H1 (cell line): ENCODE measurements around the gene ABHD2. TPM values are rescaled to one million over a fixed set of nuclear protein-coding genes. Genes with fewer than 3 reads are reported as not detected.

Source experiments
- CTCF ChIA-PET: fragments of 300-600 bp; sonication (Branson Sonifier 250); formaldehyde crosslinking; loops from one replicate; lab custom pipeline; 2021; ENCODE audit not compliant: partially characterized antibody; lab: Charles Lee
- POLR2A ChIA-PET: fragments of 300-600 bp; sonication (Branson Sonifier 250); formaldehyde crosslinking; loops from one replicate; lab custom pipeline; 2021; ENCODE audit warnings: inconsistent platforms; ENCODE audit not compliant: partially characterized antibody; lab: Charles Lee
- DNase-seq, 2 experiments: peaks; one replicate each; pipeline versions ENCODE4 v3.0.0 to v3.0.0-alpha.2; 2010 to 2022; ENCODE audit warnings: low spot score in 2 of 2, low read depth in 1 of 2, mixed read lengths in 1 of 2
- FAIRE-seq: peaks from 2 replicates; lab custom pipeline; 2011; peaks lifted over from hg19 to GRCh38; lab: Jason Lieb, UNC
- H2AFZ ChIP-seq: 2 replicates; pipeline ENCODE4 v1.8.1; 2012; ENCODE audit warnings: low read length, inconsistent platforms
- H2AK5ac ChIP-seq: 2 replicates; pipeline ENCODE4 v1.6.1; 2013; ENCODE audit warnings: low read depth, low read length
- H2BK120ac ChIP-seq: replicated peaks from 2 replicates; pipeline ENCODE3; 2013; ENCODE audit warnings: low read depth, low read length, inconsistent platforms
- H2BK12ac ChIP-seq: 2 replicates; pipeline ENCODE4 v1.6.1; 2013; ENCODE audit warnings: low read depth, low read length
- H2BK15ac ChIP-seq: 2 replicates; pipeline ENCODE4 v1.6.1; 2013; ENCODE audit warnings: low read length
- H2BK20ac ChIP-seq: 2 replicates; pipeline ENCODE4 v1.6.1; 2013; ENCODE audit warnings: low read length
- H2BK5ac ChIP-seq: 2 replicates; pipeline ENCODE4 v1.6.1; 2013; ENCODE audit warnings: low read depth, low read length
- H3K14ac ChIP-seq: 2 replicates; pipeline ENCODE4 v1.6.1; 2013; ENCODE audit warnings: inconsistent platforms; ENCODE audit not compliant: insufficient read length
- H3K18ac ChIP-seq: 2 replicates; pipeline ENCODE4 v1.6.1; 2013; ENCODE audit warnings: low read length; ENCODE audit errors: extremely low read depth
- H3K23ac ChIP-seq: 2 replicates; pipeline ENCODE4 v1.6.1; 2013; ENCODE audit warnings: inconsistent platforms; ENCODE audit not compliant: insufficient read length
- H3K23me2 ChIP-seq: 2 replicates; pipeline ENCODE4 v1.6.1; 2013; ENCODE audit warnings: low read depth, low read length
- H3K27ac ChIP-seq: 2 replicates; pipeline ENCODE4 v1.6.1; 2011; ENCODE audit warnings: low read depth, low read length, inconsistent platforms
- H3K27me3 ChIP-seq, 4 experiments: replicated peaks in 1 of 4; 1 replicate in 1 of 4; 2 replicates in 3 of 4; pipeline versions ENCODE4 v1.6.1 to v1.8.1; 2011 to 2013; ENCODE audit warnings: low read length in 3 of 4, mild to moderate bottlenecking in 3 of 4, inconsistent platforms in 2 of 4, mixed read lengths in 2 of 4, moderate library complexity in 1 of 4; ENCODE audit not compliant: control insufficient read depth in 3 of 4, insufficient read depth in 3 of 4; ENCODE audit errors: extremely low read depth in 1 of 4
- H3K36me3 ChIP-seq, 4 experiments: 2 replicates each; pipeline versions ENCODE4 v1.6.1 to v1.8.1; 2011 to 2013; ENCODE audit warnings: mild to moderate bottlenecking in 4 of 4, low read length in 3 of 4, moderate library complexity in 2 of 4, control low read depth in 1 of 4, inconsistent platforms in 1 of 4; ENCODE audit not compliant: insufficient read depth in 4 of 4, control insufficient read depth in 2 of 4
- H3K4ac ChIP-seq: replicated peaks from 2 replicates; pipeline ENCODE3; 2013; ENCODE audit warnings: low read length, low read depth, mixed read lengths, inconsistent platforms; ENCODE audit not compliant: insufficient read length
- H3K4me1 ChIP-seq, 4 experiments: replicated peaks in 1 of 4; 1 replicate in 1 of 4; 2 replicates in 3 of 4; pipeline versions ENCODE4 v1.6.1 to v1.8.1; 2011 to 2013; ENCODE audit warnings: low read length in 3 of 4, inconsistent platforms in 2 of 4, mixed read lengths in 1 of 4; ENCODE audit not compliant: insufficient read depth in 4 of 4, control insufficient read depth in 3 of 4
- H3K4me2 ChIP-seq, 2 experiments: 2 replicates each; pipeline versions ENCODE4 v1.6.1 to v1.8.1; 2011 to 2013; ENCODE audit warnings: low read depth in 2 of 2, low read length in 2 of 2, control low read depth in 1 of 2, inconsistent platforms in 1 of 2, mild to moderate bottlenecking in 1 of 2; ENCODE audit not compliant: insufficient read depth in 1 of 2
- H3K4me3 ChIP-seq, 4 experiments: fragments of 200-600, 300-600 bp in 1 of 4; sonication (generic), shearing (Covaris generic), sonication (Bioruptor Twin) in 1 of 4; 2 replicates each; pipeline versions ENCODE4 v1.5.1 to v1.8.1; 2011 to 2016; ENCODE audit warnings: low read length in 4 of 4, low read depth in 3 of 4, control low read depth in 2 of 4, inconsistent platforms in 2 of 4, mild to moderate bottlenecking in 2 of 4, mixed read lengths in 1 of 4, moderate library complexity in 1 of 4; ENCODE audit not compliant: insufficient read depth in 2 of 4; ENCODE audit errors: extremely low read depth in 1 of 4
- H3K56ac ChIP-seq: replicated peaks from 2 replicates; pipeline ENCODE3; 2013; ENCODE audit warnings: low read depth, mild to moderate bottlenecking, mixed read lengths, low read length, inconsistent platforms; ENCODE audit not compliant: insufficient read length
- H3K79me1 ChIP-seq: 2 replicates; pipeline ENCODE4 v1.6.1; 2013; ENCODE audit warnings: low read depth, low read length, control low read depth
- H3K79me2 ChIP-seq, 2 experiments: 2 replicates each; pipeline versions ENCODE4 v1.6.1 to v1.8.1; 2012 to 2013; ENCODE audit warnings: low read length in 2 of 2, mild to moderate bottlenecking in 2 of 2, inconsistent platforms in 1 of 2; ENCODE audit not compliant: insufficient read depth in 2 of 2, control insufficient read depth in 1 of 2
- H3K9ac ChIP-seq, 4 experiments: replicated peaks in 1 of 4; 1 replicate in 1 of 4; 2 replicates in 3 of 4; pipeline versions ENCODE4 v1.6.1 to v1.8.1; 2011 to 2013; ENCODE audit warnings: low read depth in 3 of 4, low read length in 3 of 4, control low read depth in 2 of 4, mild to moderate bottlenecking in 2 of 4, moderate library complexity in 2 of 4, inconsistent platforms in 1 of 4; ENCODE audit errors: extremely low read depth in 1 of 4
- H3K9me3 ChIP-seq, 2 experiments: 2 replicates each; pipeline versions ENCODE4 v1.6.1 to v1.8.1; 2012 to 2013; ENCODE audit warnings: mild to moderate bottlenecking in 2 of 2, moderate library complexity in 2 of 2, control low read depth in 1 of 2, inconsistent platforms in 1 of 2, low read depth in 1 of 2, low read length in 1 of 2, mixed read lengths in 1 of 2; ENCODE audit not compliant: insufficient read depth in 2 of 2
- H4K20me1 ChIP-seq, 2 experiments: replicated peaks in 1 of 2; 2 replicates each; pipeline versions ENCODE3 to v1.8.1; 2011 to 2013; ENCODE audit warnings: inconsistent platforms in 2 of 2, low read length in 2 of 2, mild to moderate bottlenecking in 1 of 2; ENCODE audit not compliant: insufficient read depth in 2 of 2, control insufficient read depth in 1 of 2
- H4K5ac ChIP-seq: 2 replicates; pipeline ENCODE4 v1.6.1; 2013; ENCODE audit warnings: low read length, low read depth, mixed read lengths, inconsistent platforms; ENCODE audit not compliant: insufficient read length
- H4K8ac ChIP-seq: 2 replicates; pipeline ENCODE4 v1.8.0; 2013; ENCODE audit warnings: mild to moderate bottlenecking, moderate library complexity, low read length, inconsistent platforms; ENCODE audit not compliant: insufficient read depth; ENCODE audit errors: extremely low read depth
- H4K91ac ChIP-seq: replicated peaks from 2 replicates; pipeline ENCODE3; 2013; ENCODE audit warnings: low read length, mixed read lengths, inconsistent platforms; ENCODE audit not compliant: insufficient read length
- CTCF ChIP-seq, 3 experiments: IDR thresholded peaks; 1 replicate in 2 of 3; 2 replicates in 1 of 3; pipeline versions ENCODE4 v1.5.1 to v1.6.1; 2011; ENCODE audit warnings: low read length in 3 of 3, mild to moderate bottlenecking in 3 of 3, inconsistent platforms in 2 of 3, low read depth in 1 of 3, moderate library complexity in 1 of 3; ENCODE audit not compliant: insufficient read depth in 1 of 3; ENCODE audit errors: control extremely low read depth in 1 of 3
- RAD21 ChIP-seq, 2 experiments: IDR thresholded peaks in 1 of 2; conservative IDR thresholded peaks in 1 of 2; 2 replicates each; pipeline ENCODE4 v1.6.1; 2011; ENCODE audit warnings: low read depth in 2 of 2, low read length in 2 of 2, improper control_type of control experiment in 1 of 2, inconsistent platforms in 1 of 2, mild to moderate bottlenecking in 1 of 2, moderate library complexity in 1 of 2
- TEAD4 ChIP-seq: IDR thresholded peaks from 2 replicates; pipeline ENCODE4 v1.6.1; 2012; ENCODE audit warnings: low read depth, low read length, inconsistent platforms, mixed read lengths
- WGBS, 2 experiments: shearing (Covaris generic) in 1 of 2; methylation state at CpG; one replicate each; pipeline versions ENCODE4 v1.1.6 to v1.1.7; 2013 to 2015; ENCODE audit warnings: low lambda C conversion rate in 2 of 2, mixed read lengths in 2 of 2, inconsistent platforms in 1 of 2, low coverage in 1 of 2, missing lambda C conversion rate in 1 of 2; ENCODE audit not compliant: insufficient replicate concordance in 2 of 2, insufficient coverage in 1 of 2, insufficient read length in 1 of 2; ENCODE audit errors: extremely low coverage in 1 of 2, missing lambda C conversion rate in 1 of 2; 5-methylcytosine and 5-hydroxymethylcytosine counted together
- polyA plus RNA-seq, 7 experiments: library from polyadenylated mRNA; depleted of rRNA in 3 of 7; stranded (reverse) in 5 of 7; unstranded in 2 of 7; fragments of >200 nt in 5 of 7; fragments of 200-250 nt in 2 of 7; gene quantifications; 1 replicate in 5 of 7; 2 replicates in 1 of 7; 4 replicates in 1 of 7; pipeline versions ENCODE4 v1.2.1 to v1.2.3, GENCODE V29; 2011 to 2013; ENCODE audit warnings: missing spikeins in 2 of 7, mixed read lengths in 2 of 7
- total RNA-seq: library from RNA; stranded (reverse); fragmentation: NEBNext Ultra II Directional; extraction: Animal tissue kit (Norgen Biotek cat#: 25700); gene quantifications from 2 replicates; pipeline ENCODE4 v1.2.1, GENCODE V29; 2021

Gene ABHD2
- total and polyA plus RNA-seq, 2 of the 8 experiments (the other 6 are each of a cell fraction or from before 2014, with no cell fraction given): 9.1 to 23.7 TPM

- Histone ChIP-seq H2BK15ac (no peak overlapping the region), H3K4me2 (no peak overlapping the region), H3K27me3 (no peaks in the 10 kb centered on the region), H3K23ac (no peak overlapping the region), H2BK5ac (no peak overlapping the region), H3K27ac (no peak overlapping the region), H3K14ac (no peak overlapping the region), H3K56ac (no peak overlapping the region), H3K9me3 (no peaks in the 10 kb centered on the region), H3K4ac (no peak overlapping the region), H4K91ac (no peak overlapping the region), H4K20me1 (no peaks in the 10 kb centered on the region)
- no peak for DNase-seq
- FAIRE-seq: no peak
- WGBS, 2 experiments: 94% methylated on average over 1 of the region's 1 CpG; no CpG with 5 or more reads in 1 of the 2 experiments
- TF ChIP-seq RAD21 (IDR thresholded peaks at IDR 0.05 in 1 of 2, conservative IDR thresholded peaks at IDR 0.05 in 1 of 2; ENCODE audit: low read depth in 2 of 2, low read length in 2 of 2) (peak; percentile 44 to 60), CTCF (IDR thresholded peaks at IDR 0.05; ENCODE audit: control extremely low read depth in 1 of 3, insufficient read depth in 1 of 3, low read depth in 1 of 3, low read length in 3 of 3) (peak in 2 of 3 experiments; percentile 31 to 39; a peak in 3 of 4 replicates), TEAD4 (no peak)
- TF ChIP-seq, all 59 proteins: peak for 2
- Histone ChIP-seq H3K18ac (no peak overlapping the region), H3K79me1 (no peaks in the 10 kb centered on the region), H2AFZ (no peak overlapping the region), H2AK5ac (no peak overlapping the region), H4K5ac (no peak overlapping the region), H4K8ac (no peak overlapping the region), H3K23me2 (no peaks in the 10 kb centered on the region), H3K79me2 (no peaks in the 10 kb centered on the region), H2BK12ac (no peak overlapping the region), H2BK120ac (no peak overlapping the region), H3K36me3 (no peaks in the 10 kb centered on the region), H3K9ac (no peak overlapping the region), H3K4me3 (no peak overlapping the region), H3K4me1 (peaks cover under 1 to 3% (median 1%) of the 10 kb centered on the region in 4 experiments; a peak in 5 of 7 replicates), H2BK20ac (no peak overlapping the region)
- CTCF ChIA-PET: interaction anchor here (1.0 kb wide), 1 partner anchor 89 kb away, joined by 4 read pairs; no protein-coding TSS in a partner anchor
- POLR2A ChIA-PET: no interaction called here
Measured at GRCh38 chr15:89081878-89082277, 6.4 kb upstream of the ABHD2 start.
